WTC11 (cell line): ENCODE data around the gene RAB3IL1. TPM values are rescaled to one million over a fixed set of nuclear protein-coding genes. Genes with fewer than 3 reads are reported as not detected.

Experiments
- ATAC-seq: fragments of 200-7000 bp; cut with Tn5 transposase; 2 replicates; pipeline ENCODE4 v1.10.0; 2021; ENCODE audit warnings: mild to moderate bottlenecking, moderate library complexity
- CTCF ChIA-PET: fragments of 300-600 bp; sonication (Branson Sonifier 250); formaldehyde crosslinking; loops from one replicate; lab custom pipeline; 2021; ENCODE audit warnings: antibody characterized with exemption; lab: Charles Lee
- POLR2A ChIA-PET: fragments of 350-600 bp; sonication (Branson Sonifier 250); formaldehyde crosslinking; loops from one replicate; lab custom pipeline; 2021; ENCODE audit warnings: antibody characterized with exemption; lab: Charles Lee
- DNase-seq: peaks from one replicate; pipeline ENCODE4 v3.0.0; 2021; ENCODE audit warnings: low spot score
- H3K27ac Mint-ChIP-seq: 2 replicates; pipeline ENCODE4 v1.8.0; 2021; ENCODE audit warnings: mixed read lengths
- H3K27me3 Mint-ChIP-seq: 2 replicates; pipeline ENCODE4 v1.8.0; 2021; ENCODE audit warnings: low read depth, mild to moderate bottlenecking, moderate library complexity, mixed read lengths
- H3K36me3 Mint-ChIP-seq: 2 replicates; pipeline ENCODE4 v1.8.0; 2021; ENCODE audit warnings: mixed read lengths
- H3K4me1 Mint-ChIP-seq: 2 replicates; pipeline ENCODE4 v1.8.0; 2022; ENCODE audit warnings: mixed read lengths
- H3K4me3 Mint-ChIP-seq: 2 replicates; pipeline ENCODE4 v1.8.0; 2021; ENCODE audit warnings: mild to moderate bottlenecking, moderate library complexity, mixed read lengths
- H3K9me3 Mint-ChIP-seq: 2 replicates; pipeline ENCODE4 v1.8.0; 2021; ENCODE audit warnings: mixed read lengths
- ETV6 ChIP-seq: sonication (generic); formaldehyde crosslinking; IDR thresholded peaks from 2 replicates; pipeline ENCODE4 v1.8.1; 2022; ENCODE audit warnings: mild to moderate bottlenecking, missing genetic modification reagents
- FOXJ3 ChIP-seq: sonication (generic); formaldehyde crosslinking; IDR thresholded peaks from 2 replicates; pipeline ENCODE4 v1.9.0; 2021; ENCODE audit warnings: missing genetic modification reagents, mild to moderate bottlenecking, borderline replicate concordance
- GABPB1 ChIP-seq: sonication (generic); formaldehyde crosslinking; IDR thresholded peaks from 2 replicates; pipeline ENCODE4 v1.8.1; 2023; ENCODE audit warnings: mild to moderate bottlenecking, missing genetic modification reagents
- NFE2L1 ChIP-seq: sonication (generic); formaldehyde crosslinking; IDR thresholded peaks from 2 replicates; pipeline ENCODE4 v1.8.1; 2023; ENCODE audit warnings: missing genetic modification reagents
- NR1H2 ChIP-seq: sonication (generic); formaldehyde crosslinking; IDR thresholded peaks from 2 replicates; pipeline ENCODE4 v1.9.0; 2021; ENCODE audit warnings: mild to moderate bottlenecking, moderate library complexity, missing genetic modification reagents
- NR3C1 ChIP-seq: sonication (generic); formaldehyde crosslinking; conservative IDR thresholded peaks from 2 replicates; pipeline ENCODE4 v1.8.1; 2023; ENCODE audit warnings: low read depth, mild to moderate bottlenecking, missing genetic modification reagents
- SMAD3 ChIP-seq: sonication (generic); formaldehyde crosslinking; IDR thresholded peaks from 2 replicates; pipeline ENCODE4 v1.8.0; 2022; ENCODE audit warnings: missing genetic modification reagents, mild to moderate bottlenecking, borderline replicate concordance
- TP53 ChIP-seq: sonication (generic); formaldehyde crosslinking; IDR thresholded peaks from 2 replicates; pipeline ENCODE4 v1.8.1; 2023; ENCODE audit warnings: mild to moderate bottlenecking, missing genetic modification reagents
- total RNA-seq: library from RNA; stranded (reverse); gene quantifications from 3 replicates; pipeline ENCODE4 v1.2.3, GENCODE V29; 2021
- TF ChIP-seq, protein P1 (sequence below): sonication (generic); formaldehyde crosslinking; IDR thresholded peaks from 2 replicates; pipeline ENCODE4 v1.8.1; 2023; ENCODE audit warnings: mild to moderate bottlenecking, missing genetic modification reagents, moderate library complexity
- TF ChIP-seq, protein P2 (sequence below): sonication (generic); formaldehyde crosslinking; IDR thresholded peaks from 2 replicates; pipeline ENCODE4 v1.8.1; 2022; ENCODE audit warnings: low read depth, mild to moderate bottlenecking, moderate library complexity, missing genetic modification reagents, borderline replicate concordance
- TF ChIP-seq, protein P3 (sequence below): fragments of 250-450 bp; sonication (Bioruptor Pico); IDR thresholded peaks from 2 replicates; pipeline ENCODE4 v1.8.0; 2021; ENCODE audit warnings: mild to moderate bottlenecking
- TF ChIP-seq, protein P4 (sequence below): sonication (generic); formaldehyde crosslinking; conservative IDR thresholded peaks from 2 replicates; pipeline ENCODE4 v1.8.1; 2023; ENCODE audit warnings: mild to moderate bottlenecking, low read depth, missing genetic modification reagents, moderate library complexity
- TF ChIP-seq, protein P5 (sequence below): sonication (generic); formaldehyde crosslinking; IDR thresholded peaks from 2 replicates; pipeline ENCODE4 v1.8.0; 2023; ENCODE audit warnings: mild to moderate bottlenecking, missing genetic modification reagents
- TF ChIP-seq, protein P6 (sequence below): sonication (generic); formaldehyde crosslinking; IDR thresholded peaks from 2 replicates; pipeline ENCODE4 v1.8.0; 2022; ENCODE audit warnings: mild to moderate bottlenecking, missing genetic modification reagents
- TF ChIP-seq, protein P7 (sequence below): sonication (generic); formaldehyde crosslinking; IDR thresholded peaks from 2 replicates; pipeline ENCODE4 v1.8.0; 2022; ENCODE audit warnings: mild to moderate bottlenecking, missing genetic modification reagents
- TF ChIP-seq, protein P8 (sequence below): sonication (generic); formaldehyde crosslinking; IDR thresholded peaks from 2 replicates; pipeline ENCODE4 v1.8.0; 2022; ENCODE audit warnings: mild to moderate bottlenecking, missing genetic modification reagents

The RAB3IL1 gene
- total RNA-seq, 1 experiment from 2014 or later = 7.2 TPM

DNA sequence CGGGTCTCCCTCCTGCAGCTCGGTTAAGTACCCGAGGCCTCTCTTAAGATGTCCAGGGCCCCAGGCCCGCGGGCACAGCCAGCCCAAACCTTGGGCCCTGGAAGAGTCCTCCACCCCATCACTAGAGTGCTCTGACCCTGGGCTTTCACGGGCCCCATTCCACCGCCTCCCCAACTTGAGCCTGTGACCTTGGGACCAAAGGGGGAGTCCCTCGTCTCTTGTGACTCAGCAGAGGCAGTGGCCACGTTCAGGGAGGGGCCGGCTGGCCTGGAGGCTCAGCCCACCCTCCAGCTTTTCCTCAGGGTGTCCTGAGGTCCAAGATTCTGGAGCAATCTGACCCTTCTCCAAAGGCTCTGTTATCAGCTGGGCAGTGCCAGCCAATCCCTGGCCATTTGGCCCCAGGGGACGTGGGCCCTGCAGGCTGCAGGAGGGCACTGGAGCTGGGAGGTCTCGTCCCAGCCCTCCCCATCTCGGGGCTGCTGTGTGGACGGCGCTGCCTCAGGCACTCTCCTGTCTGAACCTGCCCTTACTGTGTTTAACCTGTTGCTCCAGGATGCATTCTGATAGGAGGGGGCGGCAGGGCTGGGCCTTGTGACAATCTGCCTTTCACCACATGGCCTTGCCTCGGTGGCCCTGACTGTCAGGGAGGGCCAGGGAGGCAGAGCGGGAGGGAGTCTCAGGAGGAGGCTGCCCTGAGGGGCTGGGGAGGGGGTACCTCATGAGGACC, 51.0 kb downstream of the RAB3IL1 start:
- Mint-ChIP-seq H3K27me3 (peaks cover 3% of the 10 kb centered on the region), H3K9me3 (no peaks in the 10 kb centered on the region), H3K36me3 (peaks cover 28% of the 10 kb centered on the region), H3K4me3 (no peak overlapping the region), H3K27ac (no peak overlapping the region; the same call in 1 of the 2 replicates), H3K4me1 (peaks cover 13% of the 10 kb centered on the region)
- ATAC-seq (no peak), DNase-seq (no peak)
- ChIA-PET CTCF (interaction anchor here (0.6 to 1.6 kb wide), 5 partner anchors 32 to 242 kb away, joined by 3 to 10 read pairs (median 3); no protein-coding TSS in a partner anchor), POLR2A (interaction anchor here (0.6 to 1.5 kb wide), 4 partner anchors 28 to 96 kb away, joined by 3 to 5 read pairs (median 4); no protein-coding TSS in a partner anchor)
- TF ChIP-seq, protein P1, sequence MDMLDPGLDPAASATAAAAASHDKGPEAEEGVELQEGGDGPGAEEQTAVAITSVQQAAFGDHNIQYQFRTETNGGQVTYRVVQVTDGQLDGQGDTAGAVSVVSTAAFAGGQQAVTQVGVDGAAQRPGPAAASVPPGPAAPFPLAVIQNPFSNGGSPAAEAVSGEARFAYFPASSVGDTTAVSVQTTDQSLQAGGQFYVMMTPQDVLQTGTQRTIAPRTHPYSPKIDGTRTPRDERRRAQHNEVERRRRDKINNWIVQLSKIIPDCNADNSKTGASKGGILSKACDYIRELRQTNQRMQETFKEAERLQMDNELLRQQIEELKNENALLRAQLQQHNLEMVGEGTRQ (CRISPR knock-in tag) = no peak
- TF ChIP-seq NFE2L1 (CRISPR knock-in tag) = no peak
- no peak for TF ChIP-seq NR1H2 (CRISPR knock-in tag)
- TF ChIP-seq, protein P2, sequence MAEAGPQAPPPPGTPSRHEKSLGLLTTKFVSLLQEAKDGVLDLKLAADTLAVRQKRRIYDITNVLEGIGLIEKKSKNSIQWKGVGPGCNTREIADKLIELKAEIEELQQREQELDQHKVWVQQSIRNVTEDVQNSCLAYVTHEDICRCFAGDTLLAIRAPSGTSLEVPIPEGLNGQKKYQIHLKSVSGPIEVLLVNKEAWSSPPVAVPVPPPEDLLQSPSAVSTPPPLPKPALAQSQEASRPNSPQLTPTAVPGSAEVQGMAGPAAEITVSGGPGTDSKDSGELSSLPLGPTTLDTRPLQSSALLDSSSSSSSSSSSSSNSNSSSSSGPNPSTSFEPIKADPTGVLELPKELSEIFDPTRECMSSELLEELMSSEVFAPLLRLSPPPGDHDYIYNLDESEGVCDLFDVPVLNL (CRISPR knock-in tag) = no peak
- TF ChIP-seq, protein P3, sequence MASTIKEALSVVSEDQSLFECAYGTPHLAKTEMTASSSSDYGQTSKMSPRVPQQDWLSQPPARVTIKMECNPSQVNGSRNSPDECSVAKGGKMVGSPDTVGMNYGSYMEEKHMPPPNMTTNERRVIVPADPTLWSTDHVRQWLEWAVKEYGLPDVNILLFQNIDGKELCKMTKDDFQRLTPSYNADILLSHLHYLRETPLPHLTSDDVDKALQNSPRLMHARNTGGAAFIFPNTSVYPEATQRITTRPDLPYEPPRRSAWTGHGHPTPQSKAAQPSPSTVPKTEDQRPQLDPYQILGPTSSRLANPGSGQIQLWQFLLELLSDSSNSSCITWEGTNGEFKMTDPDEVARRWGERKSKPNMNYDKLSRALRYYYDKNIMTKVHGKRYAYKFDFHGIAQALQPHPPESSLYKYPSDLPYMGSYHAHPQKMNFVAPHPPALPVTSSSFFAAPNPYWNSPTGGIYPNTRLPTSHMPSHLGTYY (CRISPR knock-in tag) = no peak
- no peak for TF ChIP-seq SMAD3 (CRISPR knock-in tag)
- TF ChIP-seq, protein P4, sequence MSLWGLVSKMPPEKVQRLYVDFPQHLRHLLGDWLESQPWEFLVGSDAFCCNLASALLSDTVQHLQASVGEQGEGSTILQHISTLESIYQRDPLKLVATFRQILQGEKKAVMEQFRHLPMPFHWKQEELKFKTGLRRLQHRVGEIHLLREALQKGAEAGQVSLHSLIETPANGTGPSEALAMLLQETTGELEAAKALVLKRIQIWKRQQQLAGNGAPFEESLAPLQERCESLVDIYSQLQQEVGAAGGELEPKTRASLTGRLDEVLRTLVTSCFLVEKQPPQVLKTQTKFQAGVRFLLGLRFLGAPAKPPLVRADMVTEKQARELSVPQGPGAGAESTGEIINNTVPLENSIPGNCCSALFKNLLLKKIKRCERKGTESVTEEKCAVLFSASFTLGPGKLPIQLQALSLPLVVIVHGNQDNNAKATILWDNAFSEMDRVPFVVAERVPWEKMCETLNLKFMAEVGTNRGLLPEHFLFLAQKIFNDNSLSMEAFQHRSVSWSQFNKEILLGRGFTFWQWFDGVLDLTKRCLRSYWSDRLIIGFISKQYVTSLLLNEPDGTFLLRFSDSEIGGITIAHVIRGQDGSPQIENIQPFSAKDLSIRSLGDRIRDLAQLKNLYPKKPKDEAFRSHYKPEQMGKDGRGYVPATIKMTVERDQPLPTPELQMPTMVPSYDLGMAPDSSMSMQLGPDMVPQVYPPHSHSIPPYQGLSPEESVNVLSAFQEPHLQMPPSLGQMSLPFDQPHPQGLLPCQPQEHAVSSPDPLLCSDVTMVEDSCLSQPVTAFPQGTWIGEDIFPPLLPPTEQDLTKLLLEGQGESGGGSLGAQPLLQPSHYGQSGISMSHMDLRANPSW = no peak
- TF ChIP-seq TP53 (CRISPR knock-in tag) = no peak
- TF ChIP-seq, protein P5, sequence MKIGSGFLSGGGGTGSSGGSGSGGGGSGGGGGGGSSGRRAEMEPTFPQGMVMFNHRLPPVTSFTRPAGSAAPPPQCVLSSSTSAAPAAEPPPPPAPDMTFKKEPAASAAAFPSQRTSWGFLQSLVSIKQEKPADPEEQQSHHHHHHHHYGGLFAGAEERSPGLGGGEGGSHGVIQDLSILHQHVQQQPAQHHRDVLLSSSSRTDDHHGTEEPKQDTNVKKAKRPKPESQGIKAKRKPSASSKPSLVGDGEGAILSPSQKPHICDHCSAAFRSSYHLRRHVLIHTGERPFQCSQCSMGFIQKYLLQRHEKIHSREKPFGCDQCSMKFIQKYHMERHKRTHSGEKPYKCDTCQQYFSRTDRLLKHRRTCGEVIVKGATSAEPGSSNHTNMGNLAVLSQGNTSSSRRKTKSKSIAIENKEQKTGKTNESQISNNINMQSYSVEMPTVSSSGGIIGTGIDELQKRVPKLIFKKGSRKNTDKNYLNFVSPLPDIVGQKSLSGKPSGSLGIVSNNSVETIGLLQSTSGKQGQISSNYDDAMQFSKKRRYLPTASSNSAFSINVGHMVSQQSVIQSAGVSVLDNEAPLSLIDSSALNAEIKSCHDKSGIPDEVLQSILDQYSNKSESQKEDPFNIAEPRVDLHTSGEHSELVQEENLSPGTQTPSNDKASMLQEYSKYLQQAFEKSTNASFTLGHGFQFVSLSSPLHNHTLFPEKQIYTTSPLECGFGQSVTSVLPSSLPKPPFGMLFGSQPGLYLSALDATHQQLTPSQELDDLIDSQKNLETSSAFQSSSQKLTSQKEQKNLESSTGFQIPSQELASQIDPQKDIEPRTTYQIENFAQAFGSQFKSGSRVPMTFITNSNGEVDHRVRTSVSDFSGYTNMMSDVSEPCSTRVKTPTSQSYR (CRISPR knock-in tag) = no peak

DNA sequence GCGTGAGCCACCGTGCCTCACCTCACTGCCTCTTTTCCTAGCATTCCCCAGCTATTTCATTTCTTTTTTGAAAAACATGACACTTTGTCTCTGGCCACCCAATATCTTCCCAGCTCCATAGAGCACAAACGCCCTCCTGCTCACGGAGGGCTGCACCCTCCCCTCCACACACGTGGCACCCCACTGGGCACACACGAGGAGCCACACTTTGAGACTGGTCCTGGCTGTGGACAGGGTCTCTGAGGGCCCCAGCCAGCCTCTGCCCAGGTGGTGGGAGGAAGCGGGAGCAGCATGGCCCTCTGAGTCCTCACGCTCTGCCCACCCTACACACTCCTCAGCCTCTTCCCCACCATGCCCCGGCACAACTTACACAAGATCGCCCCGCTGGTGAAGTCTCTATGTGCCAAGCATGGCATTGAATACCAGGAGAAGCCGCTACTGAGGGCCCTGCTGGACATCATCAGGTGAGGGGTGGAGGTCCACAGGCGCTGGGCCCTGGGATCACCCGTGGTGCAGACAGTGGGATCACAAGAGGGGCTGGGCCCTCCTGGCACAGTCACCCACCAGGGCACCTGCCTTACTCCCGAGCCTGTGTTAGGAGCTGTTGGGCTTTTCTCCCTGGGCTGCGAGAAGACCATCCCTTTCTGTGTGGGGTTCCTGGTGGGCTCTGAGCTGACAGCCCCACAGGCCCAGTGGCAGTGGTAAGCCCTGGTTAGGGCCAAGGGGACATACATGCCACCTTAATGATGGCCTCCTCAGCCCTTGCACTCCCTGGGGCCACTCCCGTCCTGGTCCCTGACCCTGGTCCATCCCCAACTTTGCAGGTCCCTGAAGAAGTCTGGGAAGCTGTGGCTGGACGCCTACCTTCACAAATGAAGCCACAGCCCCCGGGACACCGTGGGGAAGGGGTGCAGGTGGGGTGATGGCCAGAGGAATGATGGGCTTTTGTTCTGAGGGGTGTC, 52.3 kb downstream of the RAB3IL1 start:
- Mint-ChIP-seq H3K27ac (peak overlapping the region; percentile 34; the same call in 1 of the 2 replicates), H3K9me3 (no peaks in the 10 kb centered on the region), H3K36me3 (peaks cover 40% of the 10 kb centered on the region), H3K4me1 (peaks cover 7% of the 10 kb centered on the region), H3K4me3 (no peak overlapping the region), H3K27me3 (no peaks in the 10 kb centered on the region)
- ATAC-seq = no peak
- ChIA-PET CTCF (interaction anchor here (0.6 to 1.8 kb wide), 3 partner anchors 34 to 553 kb away, joined by 3 to 6 read pairs (median 4); no protein-coding TSS in a partner anchor), POLR2A (no interaction called here)
- no peak for DNase-seq
- TF ChIP-seq, protein P6, sequence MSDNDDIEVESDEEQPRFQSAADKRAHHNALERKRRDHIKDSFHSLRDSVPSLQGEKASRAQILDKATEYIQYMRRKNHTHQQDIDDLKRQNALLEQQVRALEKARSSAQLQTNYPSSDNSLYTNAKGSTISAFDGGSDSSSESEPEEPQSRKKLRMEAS (CRISPR knock-in tag) = no peak
- TF ChIP-seq, protein P7, sequence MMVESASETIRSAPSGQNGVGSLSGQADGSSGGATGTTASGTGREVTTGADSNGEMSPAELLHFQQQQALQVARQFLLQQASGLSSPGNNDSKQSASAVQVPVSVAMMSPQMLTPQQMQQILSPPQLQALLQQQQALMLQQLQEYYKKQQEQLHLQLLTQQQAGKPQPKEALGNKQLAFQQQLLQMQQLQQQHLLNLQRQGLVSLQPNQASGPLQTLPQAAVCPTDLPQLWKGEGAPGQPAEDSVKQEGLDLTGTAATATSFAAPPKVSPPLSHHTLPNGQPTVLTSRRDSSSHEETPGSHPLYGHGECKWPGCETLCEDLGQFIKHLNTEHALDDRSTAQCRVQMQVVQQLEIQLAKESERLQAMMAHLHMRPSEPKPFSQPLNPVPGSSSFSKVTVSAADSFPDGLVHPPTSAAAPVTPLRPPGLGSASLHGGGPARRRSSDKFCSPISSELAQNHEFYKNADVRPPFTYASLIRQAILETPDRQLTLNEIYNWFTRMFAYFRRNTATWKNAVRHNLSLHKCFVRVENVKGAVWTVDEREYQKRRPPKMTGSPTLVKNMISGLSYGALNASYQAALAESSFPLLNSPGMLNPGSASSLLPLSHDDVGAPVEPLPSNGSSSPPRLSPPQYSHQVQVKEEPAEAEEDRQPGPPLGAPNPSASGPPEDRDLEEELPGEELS (CRISPR knock-in tag) = no peak
- TF ChIP-seq ETV6 (no peak), NR3C1 (no peak), FOXJ3 (CRISPR knock-in tag) (no peak), GABPB1 (CRISPR knock-in tag) (no peak)
- TF ChIP-seq, protein P8, sequence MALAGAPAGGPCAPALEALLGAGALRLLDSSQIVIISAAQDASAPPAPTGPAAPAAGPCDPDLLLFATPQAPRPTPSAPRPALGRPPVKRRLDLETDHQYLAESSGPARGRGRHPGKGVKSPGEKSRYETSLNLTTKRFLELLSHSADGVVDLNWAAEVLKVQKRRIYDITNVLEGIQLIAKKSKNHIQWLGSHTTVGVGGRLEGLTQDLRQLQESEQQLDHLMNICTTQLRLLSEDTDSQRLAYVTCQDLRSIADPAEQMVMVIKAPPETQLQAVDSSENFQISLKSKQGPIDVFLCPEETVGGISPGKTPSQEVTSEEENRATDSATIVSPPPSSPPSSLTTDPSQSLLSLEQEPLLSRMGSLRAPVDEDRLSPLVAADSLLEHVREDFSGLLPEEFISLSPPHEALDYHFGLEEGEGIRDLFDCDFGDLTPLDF (CRISPR knock-in tag) = no peak
